GM18868 (cell line): ENCODE data around the gene REP15.
A peak's percentile ranks its signal among the peaks of the same experiment; 100 is the strongest.
"Not testable (repeated sequence)": the region's sequence is repeated elsewhere in the genome, so short reads cannot be mapped to it uniquely, and the experiment has no call there.

Experiments used
- ATAC-seq: cut with Tn5 transposase; IDR thresholded peaks from one replicate; pipeline ENCODE4 v1.9.1; 2021; ENCODE audit warnings: mild to moderate bottlenecking, moderate library complexity; ENCODE audit not compliant: unreplicated experiment

REP15 gene

GRCh38 chr12:27696293-27696652 lies at the start of gene REP15:
TSS of gene REP15 (plus strand) at chr12:27696447. CDS start at chr12:27696563, 116 bp downstream.
- no peak for ATAC-seq

GRCh38 chr12:27650011-27650410 lies 46.2 kb upstream of the REP15 start:
- ATAC-seq: no peak

- no peak for ATAC-seq
These were observed 45.0 kb upstream of the REP15 start for GRCh38 chr12:27651201-27651600.

GRCh38 chr12:27652174-27652763 lies 44.0 kb upstream of the REP15 start:
- ATAC-seq: peak; percentile 45

GRCh38 chr12:27653661-27654060 lies 42.6 kb upstream of the REP15 start:
- ATAC-seq: no peak

- ATAC-seq: not testable (repeated sequence)
These were observed 40.8 kb upstream of the REP15 start for GRCh38 chr12:27655476-27655875.

- no peak for ATAC-seq
These were observed 39.0 kb upstream of the REP15 start for GRCh38 chr12:27657296-27657695.

GRCh38 chr12:27665704-27666103 lies 30.5 kb upstream of the REP15 start:
- ATAC-seq: no peak

- no peak for ATAC-seq
These were observed 29.7 kb upstream of the REP15 start for GRCh38 chr12:27666510-27666909.

- ATAC-seq: no peak
These were observed 28.7 kb upstream of the REP15 start for GRCh38 chr12:27667540-27667939.

- ATAC-seq: no peak
These were observed 24.2 kb upstream of the REP15 start for GRCh38 chr12:27672051-27672450.

- ATAC-seq: no peak
These were observed 23.6 kb upstream of the REP15 start for GRCh38 chr12:27672643-27673042.

GRCh38 chr12:27673101-27673718 lies 23.0 kb upstream of the REP15 start:
- no peak for ATAC-seq

- no peak for ATAC-seq
These were observed 21.3 kb upstream of the REP15 start for GRCh38 chr12:27674989-27675388.

GRCh38 chr12:27680619-27681018 lies 15.6 kb upstream of the REP15 start:
- ATAC-seq: no peak

- ATAC-seq: no peak
These were observed 13.7 kb upstream of the REP15 start for GRCh38 chr12:27682534-27682933.

- ATAC-seq: no peak
These were observed 11.0 kb upstream of the REP15 start for GRCh38 chr12:27685274-27685673.

GRCh38 chr12:27686147-27686546 lies 10.1 kb upstream of the REP15 start:
- no peak for ATAC-seq

GRCh38 chr12:27688671-27689070 lies 7.6 kb upstream of the REP15 start:
- ATAC-seq: no peak

- ATAC-seq: no peak
These were observed 6.6 kb upstream of the REP15 start for GRCh38 chr12:27689558-27690180.

GRCh38 chr12:27693403-27693802 lies 2.8 kb upstream of the REP15 start:
- no peak for ATAC-seq

GRCh38 chr12:27695556-27696292 lies 523 bp upstream of the REP15 start:
- ATAC-seq: no peak
